GM18907 (cell line): Measurements from ENCODE around the gene CHAD.
A peak's percentile ranks its signal among the peaks of the same experiment; 100 is the strongest.

ENCODE experiments used
- ATAC-seq: cut with Tn5 transposase; IDR thresholded peaks from one replicate; pipeline ENCODE4 v1.9.1; 2021; ENCODE audit warnings: mild to moderate bottlenecking, moderate library complexity; ENCODE audit not compliant: unreplicated experiment

The CHAD gene

GRCh38 chr17:50495217-50495823, 26.6 kb upstream of the CHAD start:
- ATAC-seq: no peak

GRCh38 chr17:50493744-50494143, 25.1 kb upstream of the CHAD start:
- no peak for ATAC-seq

GRCh38 chr17:50492214-50492613, 23.5 kb upstream of the CHAD start:
- ATAC-seq: no peak

- no peak for ATAC-seq
Observed at GRCh38 chr17:50491505-50491904, 22.8 kb upstream of the CHAD start.

- ATAC-seq: no peak
Observed at GRCh38 chr17:50488880-50489279, 20.2 kb upstream of the CHAD start.

- no peak for ATAC-seq
Observed at GRCh38 chr17:50487213-50488096, 18.8 kb upstream of the CHAD start.

GRCh38 chr17:50484386-50485155, 15.9 kb upstream of the CHAD start:
- no peak for ATAC-seq

GRCh38 chr17:50483266-50483665, 14.6 kb upstream of the CHAD start:
- no peak for ATAC-seq

- peak; percentile 40 for ATAC-seq
Observed at GRCh38 chr17:50482516-50482915, 13.8 kb upstream of the CHAD start.

- no peak for ATAC-seq
Observed at GRCh38 chr17:50482110-50482509, 13.4 kb upstream of the CHAD start.

- ATAC-seq: no peak
Observed at GRCh38 chr17:50481648-50482047, 13.0 kb upstream of the CHAD start.

- ATAC-seq: no peak
Observed at GRCh38 chr17:50480854-50481490, 12.3 kb upstream of the CHAD start.

- ATAC-seq: no peak
Observed at GRCh38 chr17:50480142-50480764, 11.6 kb upstream of the CHAD start.

- peak; percentile 43 for ATAC-seq
Observed at GRCh38 chr17:50479522-50480141, 11.0 kb upstream of the CHAD start.

GRCh38 chr17:50478391-50479381, 10.0 kb upstream of the CHAD start, which contains the start of gene RSAD1:
RSAD1 (plus strand) TSS chr17:50478860; CDS start chr17:50478885, 25 bp downstream.
- peak; percentile 87 for ATAC-seq

- ATAC-seq: no peak
Observed at GRCh38 chr17:50477976-50478375, 9.3 kb upstream of the CHAD start.

- no peak for ATAC-seq
Observed at GRCh38 chr17:50476545-50477315, 8.1 kb upstream of the CHAD start.
